ENCODE results near the gene PLXNB3.
"Not testable (repeated sequence)": the region's sequence is repeated elsewhere in the genome, so short reads cannot be mapped to it uniquely, and the experiment has no call there.

The PLXNB3 gene

DNA sequence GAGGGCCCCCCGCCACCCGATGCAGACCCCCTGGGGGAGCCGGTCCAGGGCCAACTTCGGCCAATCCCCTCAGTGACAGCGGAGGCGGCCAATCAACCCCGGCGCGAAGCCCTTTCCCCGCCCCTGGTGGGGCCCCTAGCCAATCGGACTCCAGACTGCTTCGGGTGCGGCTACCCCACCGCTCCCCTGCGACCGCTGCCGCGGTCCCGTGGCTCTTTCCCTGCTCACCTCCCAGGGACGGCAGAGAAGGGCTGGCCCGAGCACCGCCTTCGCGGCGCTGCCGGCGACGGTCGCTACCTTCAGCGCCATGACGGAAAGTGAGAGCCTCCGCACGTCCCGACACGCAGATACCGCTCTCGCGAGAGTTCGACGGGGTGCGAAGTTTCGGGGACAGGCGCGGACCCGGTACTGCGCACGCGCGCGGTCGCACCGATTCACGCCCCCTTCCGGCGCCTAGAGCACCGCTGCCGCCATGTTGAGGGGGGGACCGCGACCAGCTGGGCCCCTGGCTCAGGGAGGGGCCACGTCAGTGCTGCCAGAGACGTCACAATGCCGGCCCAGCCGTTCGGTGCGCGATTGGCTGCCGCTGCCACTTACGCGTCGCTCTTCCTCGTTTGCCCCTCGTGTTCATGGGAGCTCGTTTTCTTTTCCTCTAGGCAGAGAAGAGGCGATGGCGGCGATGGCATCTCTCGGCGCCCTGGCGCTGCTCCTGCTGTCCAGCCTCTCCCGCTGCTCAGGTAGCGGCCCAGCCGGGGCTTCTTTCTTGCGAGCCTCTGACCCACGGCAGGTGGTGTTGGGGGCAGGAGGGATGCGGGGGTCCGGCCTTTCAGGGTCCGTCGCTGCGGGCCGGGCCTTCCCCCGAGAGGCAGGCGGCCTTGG, 30.2 kb downstream of the PLXNB3 start, which contains the start of the genes IDH3G and SSR4:
Gene IDH3G (minus strand): TSS at position 358 of the 879 bp plus-strand sequence. CDS start 49 bp downstream, at position 309.
Gene SSR4 (plus strand): TSS at position 651 of the 879 bp plus-strand sequence. CDS start 20 bp downstream, at position 671.
- DNase-seq, result peak; percentile 86 to 89

- peak in 1 of 2 experiments; percentile 27 for DNase-seq
Observed at GRCh38 chrX:153794897-153795816, 31.1 kb downstream of the PLXNB3 start.

GRCh38 chrX:153797415-153798015, 33.5 kb downstream of the PLXNB3 start:
- DNase-seq, result no peak

GRCh38 chrX:153799326-153799725, 35.3 kb downstream of the PLXNB3 start:
- no peak for DNase-seq

DNA sequence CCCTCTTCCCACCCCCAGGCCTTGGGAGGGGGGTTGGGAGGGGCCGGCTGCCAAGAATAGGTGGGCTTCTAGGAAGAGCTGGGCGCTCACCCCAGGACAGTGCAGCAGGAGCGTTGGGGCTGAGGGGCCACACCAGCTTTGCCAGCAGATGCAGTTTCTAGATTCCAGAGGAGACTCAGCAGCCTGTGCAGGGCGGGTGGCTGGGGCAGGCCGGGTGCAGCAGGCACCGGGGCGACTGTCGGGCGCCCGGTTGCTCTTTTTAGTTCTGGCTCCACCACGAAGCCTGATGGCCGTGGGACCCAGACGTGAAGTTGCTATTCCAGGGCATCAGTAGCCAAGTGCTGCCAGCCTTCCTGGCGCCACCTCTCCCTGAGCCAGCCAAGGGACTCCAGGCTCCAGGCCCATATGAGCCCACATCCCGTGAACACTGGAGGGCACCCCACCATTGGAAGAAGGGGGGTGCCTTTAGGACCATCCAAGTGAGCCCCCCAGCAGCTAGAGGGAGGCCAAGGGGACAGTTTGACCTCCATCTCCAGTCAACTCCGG, 36.2 kb downstream of the PLXNB3 start:
- no peak for DNase-seq

GRCh38 chrX:153800746-153801145, 36.7 kb downstream of the PLXNB3 start:
- no peak for DNase-seq

DNA sequence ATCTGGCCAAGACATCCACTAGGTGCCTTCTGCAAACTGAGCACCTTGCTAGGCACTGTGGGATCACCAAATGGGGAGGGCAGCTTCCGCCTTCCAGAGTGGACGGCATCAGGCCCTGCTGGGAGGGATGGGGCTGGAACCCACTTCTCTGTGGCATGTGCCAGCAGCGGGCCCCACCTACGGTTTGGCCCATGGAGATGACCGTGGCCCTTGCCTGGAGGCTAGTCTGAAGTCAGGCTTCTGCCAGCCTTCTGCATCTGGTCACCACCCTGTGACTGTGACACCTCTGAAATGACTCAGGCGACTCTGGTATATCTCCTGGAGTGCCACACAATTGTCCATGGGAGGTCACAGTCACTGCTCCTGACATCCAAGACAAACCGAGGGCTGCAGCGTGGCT, 37.6 kb downstream of the PLXNB3 start:
- no peak for DNase-seq

GRCh38 chrX:153802513-153803045, 38.5 kb downstream of the PLXNB3 start:
- no peak for DNase-seq

DNA sequence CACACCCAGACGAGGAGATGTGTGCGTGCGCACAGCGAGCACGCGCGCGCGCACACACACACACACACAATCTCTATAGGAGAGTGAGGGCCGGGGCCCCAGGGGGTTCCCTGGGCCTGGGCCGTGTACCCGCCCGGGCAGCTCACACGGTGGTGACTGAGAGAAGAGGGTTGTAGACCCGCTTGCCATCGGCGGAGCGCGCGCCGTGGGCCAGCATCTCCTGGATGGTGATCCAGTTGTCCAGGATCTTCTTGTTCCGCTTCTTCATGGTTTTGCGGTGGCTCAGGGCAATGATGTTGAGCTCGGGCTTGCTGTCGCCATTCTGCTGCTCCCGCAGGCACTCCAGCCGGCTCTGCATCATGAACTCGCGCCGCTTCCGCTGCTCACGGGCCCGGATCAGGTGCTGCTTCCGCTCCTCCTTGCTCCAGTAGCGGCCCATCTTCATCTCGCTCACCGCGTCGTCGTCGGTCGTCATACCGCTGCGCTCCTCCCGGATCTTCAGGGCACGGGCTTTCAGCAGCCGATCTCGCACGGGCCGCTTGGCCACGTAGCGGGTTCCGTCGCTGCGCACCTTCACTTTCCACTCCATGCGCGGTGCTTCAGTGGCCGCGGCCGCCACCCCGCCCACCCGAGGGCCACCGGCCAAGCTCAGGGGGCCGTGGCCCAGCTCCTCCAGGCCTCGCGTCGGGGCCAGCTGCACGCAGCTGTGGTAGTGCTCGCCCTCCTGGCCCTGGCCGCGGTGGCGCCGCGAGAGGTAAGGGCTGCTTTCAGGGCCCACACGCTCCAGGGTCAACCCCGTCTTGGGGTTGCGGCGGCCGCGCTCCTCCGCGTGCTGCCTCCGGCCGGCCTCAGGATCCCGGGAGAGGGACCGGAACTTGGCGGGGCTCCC, 39.4 kb downstream of the PLXNB3 start:
- DNase-seq, result no peak

DNA sequence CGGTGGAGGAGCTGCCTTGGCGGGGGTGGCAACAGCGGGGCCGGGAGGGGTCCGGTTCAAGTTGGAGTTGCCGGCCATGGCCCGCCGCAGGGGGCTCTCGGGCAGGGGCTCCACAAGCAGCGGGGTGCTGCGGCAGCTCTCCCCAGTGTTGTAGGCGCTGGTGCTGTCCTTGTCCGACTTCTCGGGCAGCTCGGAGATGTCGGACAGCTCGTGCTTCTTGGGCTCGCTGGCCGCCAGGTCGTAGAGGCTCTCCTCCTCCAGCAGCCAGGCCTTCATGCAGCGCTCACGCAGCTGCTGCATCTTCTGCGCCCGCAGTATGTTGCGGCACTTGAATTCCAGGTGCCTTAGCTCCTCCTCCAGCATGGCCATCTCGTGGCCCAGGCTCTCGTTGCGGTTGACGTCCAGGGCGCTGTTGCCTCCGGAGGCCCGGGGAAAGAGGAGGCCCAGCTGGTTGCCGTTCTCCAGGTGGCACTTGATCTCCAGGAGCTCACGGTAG, 40.1 kb downstream of the PLXNB3 start:
- no peak for DNase-seq

GRCh38 chrX:153804621-153805020, 40.6 kb downstream of the PLXNB3 start:
- no peak for DNase-seq

- no peak for DNase-seq
Observed at GRCh38 chrX:153805436-153805835, 41.4 kb downstream of the PLXNB3 start.

DNA sequence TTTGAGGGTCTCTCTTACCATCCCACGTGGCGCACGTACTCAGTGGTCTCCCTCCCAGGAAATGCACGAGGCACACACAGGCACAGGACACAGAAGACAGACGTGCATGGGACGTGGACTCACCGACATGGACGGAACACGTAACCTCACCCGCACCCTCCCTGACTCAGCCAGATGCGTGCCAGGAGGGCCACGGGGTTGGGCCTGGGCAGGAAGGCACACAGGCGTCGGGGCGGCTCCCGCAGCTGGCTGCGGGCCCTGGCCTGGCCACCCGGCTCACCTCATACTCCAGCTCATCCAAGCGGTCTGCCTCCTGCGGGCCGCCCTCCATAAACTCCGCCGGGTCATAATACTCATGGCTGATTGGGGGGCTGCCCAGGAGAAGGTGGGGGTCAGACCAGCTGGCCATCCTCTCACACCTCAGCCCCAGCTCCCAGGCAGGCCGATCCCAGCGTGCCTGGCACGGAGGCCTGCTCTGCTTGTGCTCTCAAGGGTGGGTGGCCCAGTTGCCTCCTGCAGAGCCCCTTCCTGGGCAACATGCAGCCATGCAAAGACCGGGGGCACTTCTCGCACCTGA, 43.0 kb downstream of the PLXNB3 start:
- no peak for DNase-seq

DNA sequence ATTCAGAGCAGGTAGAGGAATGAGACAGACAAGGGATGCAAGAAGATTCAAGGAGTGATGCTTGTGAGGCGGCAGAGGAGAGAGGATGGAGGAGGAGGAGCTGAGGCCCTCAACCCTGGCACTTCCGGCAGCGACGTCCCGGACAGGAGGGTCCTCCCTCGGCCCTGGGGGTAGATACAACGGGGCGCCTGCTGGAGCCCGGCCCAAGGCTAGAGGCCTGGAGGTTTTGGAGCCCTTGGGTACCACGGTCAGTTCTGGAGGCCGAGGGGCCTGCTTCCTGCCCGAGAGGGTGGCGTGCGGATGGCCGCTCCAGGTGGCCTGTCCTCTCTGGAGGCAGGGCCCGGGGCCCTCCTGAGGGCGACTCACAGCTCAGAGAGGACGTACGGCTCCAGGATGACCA, 43.9 kb downstream of the PLXNB3 start:
- no peak for DNase-seq

DNA sequence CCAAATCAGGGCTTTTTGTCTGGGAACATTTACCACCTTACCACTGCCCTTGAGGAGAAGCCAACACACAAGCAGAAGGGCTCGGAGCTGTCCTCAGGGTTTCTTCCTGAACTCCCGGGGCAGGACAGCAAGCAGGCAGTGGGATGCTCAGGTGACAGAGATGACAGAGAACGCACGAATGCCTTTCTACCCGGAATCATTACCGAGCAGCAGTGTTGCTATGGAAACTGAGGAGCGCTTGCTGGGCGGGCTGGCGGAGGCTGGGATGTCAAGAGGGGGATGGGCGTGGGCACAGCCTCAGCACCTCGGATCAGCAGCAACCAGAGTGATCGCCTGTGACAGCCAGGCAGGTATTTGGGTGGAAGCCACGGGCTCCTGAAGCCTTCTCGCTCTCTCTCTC, 48.2 kb downstream of the PLXNB3 start:
- no peak for DNase-seq

DNA sequence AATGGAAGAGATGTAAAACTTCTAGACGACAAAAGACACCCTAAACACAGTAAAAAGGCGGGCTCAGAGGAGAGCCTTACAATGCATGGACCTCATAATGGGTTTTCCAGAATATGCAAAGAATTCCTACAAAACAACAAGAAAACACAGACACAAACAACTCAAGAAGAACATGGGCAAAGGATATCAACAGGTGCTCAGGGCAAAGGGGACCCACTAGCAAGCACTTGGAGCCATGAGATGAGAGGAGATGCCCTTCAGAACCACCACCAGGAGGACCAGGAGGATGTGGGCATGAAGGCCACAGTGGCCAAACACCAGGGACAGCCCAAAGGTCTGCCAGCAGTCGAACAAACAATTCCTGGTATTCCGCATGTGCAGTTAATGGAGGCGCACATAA, 49.1 kb downstream of the PLXNB3 start:
- DNase-seq, result no peak

GRCh38 chrX:153814591-153815315, 50.7 kb downstream of the PLXNB3 start:
- no peak for DNase-seq

DNA sequence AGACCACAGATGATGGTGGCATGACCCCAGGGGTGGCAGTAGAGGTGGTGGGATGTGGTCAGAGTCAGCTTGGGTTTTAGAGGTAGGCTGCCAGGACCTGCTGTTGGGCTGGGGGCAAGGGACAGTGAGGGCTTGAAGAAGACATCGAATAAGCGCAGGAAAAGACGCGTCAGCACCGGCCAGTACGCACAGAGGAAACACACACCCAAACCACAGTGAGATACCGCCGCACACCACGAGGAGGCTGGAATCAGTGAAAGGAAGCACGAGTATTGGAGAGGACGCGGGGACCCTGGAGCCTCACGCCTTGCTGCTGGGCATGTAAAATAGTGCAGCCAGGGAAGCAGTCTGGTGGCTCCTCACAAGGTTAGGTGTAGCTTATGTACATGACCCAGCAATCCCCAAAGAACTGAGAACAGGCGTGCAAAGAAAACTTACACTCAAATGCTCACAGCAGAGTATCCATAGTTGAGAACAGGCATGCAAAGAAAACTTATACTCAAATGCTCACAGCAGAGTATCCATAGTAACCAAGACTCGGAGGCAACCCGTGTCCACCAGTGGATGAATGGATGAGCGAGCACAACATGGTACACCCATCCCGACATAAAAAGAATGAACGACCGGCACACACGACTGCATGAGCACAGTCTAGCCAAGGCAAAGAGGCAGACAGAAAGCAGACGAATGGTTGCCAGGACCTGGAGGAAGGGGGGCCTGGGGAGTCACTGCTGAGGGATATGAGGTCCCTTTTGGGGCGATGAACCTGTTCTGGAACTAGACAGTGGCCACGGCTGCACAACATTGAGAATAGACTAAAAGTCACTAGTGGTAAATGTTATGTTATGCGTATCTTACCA, 53.0 kb downstream of the PLXNB3 start:
- peak; percentile 36 for DNase-seq

- DNase-seq, result not testable (repeated sequence)
Observed at GRCh38 chrX:153818064-153818463, 54.0 kb downstream of the PLXNB3 start.
